H1 (cell line): ENCODE data around the gene C19orf53. TPM values are rescaled to one million over a fixed set of nuclear protein-coding genes. Genes with fewer than 3 reads are reported as not detected.

Source experiments
- BCL11A ChIP-seq, 2 experiments: IDR thresholded peaks; one replicate each; pipeline ENCODE4 v1.6.1; 2011; ENCODE audit warnings: low read depth in 2 of 2, low read length in 2 of 2, mild to moderate bottlenecking in 2 of 2
- CHD1 ChIP-seq: IDR thresholded peaks from 2 replicates; pipeline ENCODE4 v1.6.1; 2012; ENCODE audit warnings: low read depth, low read length, improper control_type of control experiment
- CTBP2 ChIP-seq: IDR thresholded peaks from 2 replicates; pipeline ENCODE4 v1.7.0; 2011; ENCODE audit warnings: borderline replicate concordance, mild to moderate bottlenecking, moderate library complexity, mixed read lengths, low read length; ENCODE audit not compliant: insufficient read depth, insufficient read length
- EZH2 ChIP-seq: fragments of 200-600 bp; sonication (generic); IDR thresholded peaks from 2 replicates; pipeline ENCODE4 v1.7.1; 2012; ENCODE audit warnings: low read depth, mild to moderate bottlenecking, moderate library complexity, low read length, inconsistent platforms; ENCODE audit not compliant: severe bottlenecking
- HDAC6 ChIP-seq: IDR thresholded peaks from one replicate; pipeline ENCODE4 v1.7.1; 2012; ENCODE audit warnings: low read depth, mild to moderate bottlenecking, inconsistent platforms, low read length, moderate library complexity
- NANOG ChIP-seq: IDR thresholded peaks from 2 replicates; pipeline ENCODE4 v1.6.1; 2011; ENCODE audit warnings: low read length, low read depth, mild to moderate bottlenecking, inconsistent platforms; ENCODE audit not compliant: insufficient read depth, poor library complexity, severe bottlenecking
- SIN3A ChIP-seq, 2 experiments: IDR thresholded peaks in 1 of 2; conservative IDR thresholded peaks in 1 of 2; 2 replicates each; pipeline ENCODE4 v1.6.1; 2011 to 2012; ENCODE audit warnings: low read length in 2 of 2, improper control_type of control experiment in 1 of 2, low read depth in 1 of 2, mild to moderate bottlenecking in 1 of 2
- SIRT6 ChIP-seq: IDR thresholded peaks from one replicate; pipeline ENCODE4 v1.7.1; 2012; ENCODE audit warnings: low read length, inconsistent platforms
- SP4 ChIP-seq: IDR thresholded peaks from 2 replicates; pipeline ENCODE4 v1.6.1; 2012; ENCODE audit warnings: low read length, inconsistent platforms
- TAF1 ChIP-seq: IDR thresholded peaks from 2 replicates; pipeline ENCODE4 v1.6.1; 2011; ENCODE audit warnings: mild to moderate bottlenecking, low read depth, low read length
- TCF12 ChIP-seq: IDR thresholded peaks from 2 replicates; pipeline ENCODE4 v1.6.1; 2011; ENCODE audit warnings: low read depth, mild to moderate bottlenecking, low read length
- polyA plus RNA-seq, 7 experiments: library from polyadenylated mRNA; depleted of rRNA in 3 of 7; stranded (reverse) in 5 of 7; unstranded in 2 of 7; fragments of >200 nt in 5 of 7; fragments of 200-250 nt in 2 of 7; gene quantifications; 1 replicate in 5 of 7; 2 replicates in 1 of 7; 4 replicates in 1 of 7; pipeline versions ENCODE4 v1.2.1 to v1.2.3, GENCODE V29; 2011 to 2013; ENCODE audit warnings: missing spikeins in 2 of 7, mixed read lengths in 2 of 7
- total RNA-seq: library from RNA; stranded (reverse); fragmentation: NEBNext Ultra II Directional; extraction: Animal tissue kit (Norgen Biotek cat#: 25700); gene quantifications from 2 replicates; pipeline ENCODE4 v1.2.1, GENCODE V29; 2021
- TF ChIP-seq, protein P1 (sequence below): fragments of 300-600 bp; sonication (generic); IDR thresholded peaks from 2 replicates; pipeline ENCODE4 v1.7.1; 2012; ENCODE audit warnings: low read length, moderate library complexity, mild to moderate bottlenecking, inconsistent platforms; ENCODE audit not compliant: insufficient replicate concordance

C19orf53 gene
- total and polyA plus RNA-seq, 2 of the 8 experiments (the other 6 are each of a cell fraction or from before 2014, with no cell fraction given), result 104 to 169 TPM

GRCh38 chr19:13812544-13812943, 38.3 kb downstream of the C19orf53 start (continued):
- TF ChIP-seq, protein P1, sequence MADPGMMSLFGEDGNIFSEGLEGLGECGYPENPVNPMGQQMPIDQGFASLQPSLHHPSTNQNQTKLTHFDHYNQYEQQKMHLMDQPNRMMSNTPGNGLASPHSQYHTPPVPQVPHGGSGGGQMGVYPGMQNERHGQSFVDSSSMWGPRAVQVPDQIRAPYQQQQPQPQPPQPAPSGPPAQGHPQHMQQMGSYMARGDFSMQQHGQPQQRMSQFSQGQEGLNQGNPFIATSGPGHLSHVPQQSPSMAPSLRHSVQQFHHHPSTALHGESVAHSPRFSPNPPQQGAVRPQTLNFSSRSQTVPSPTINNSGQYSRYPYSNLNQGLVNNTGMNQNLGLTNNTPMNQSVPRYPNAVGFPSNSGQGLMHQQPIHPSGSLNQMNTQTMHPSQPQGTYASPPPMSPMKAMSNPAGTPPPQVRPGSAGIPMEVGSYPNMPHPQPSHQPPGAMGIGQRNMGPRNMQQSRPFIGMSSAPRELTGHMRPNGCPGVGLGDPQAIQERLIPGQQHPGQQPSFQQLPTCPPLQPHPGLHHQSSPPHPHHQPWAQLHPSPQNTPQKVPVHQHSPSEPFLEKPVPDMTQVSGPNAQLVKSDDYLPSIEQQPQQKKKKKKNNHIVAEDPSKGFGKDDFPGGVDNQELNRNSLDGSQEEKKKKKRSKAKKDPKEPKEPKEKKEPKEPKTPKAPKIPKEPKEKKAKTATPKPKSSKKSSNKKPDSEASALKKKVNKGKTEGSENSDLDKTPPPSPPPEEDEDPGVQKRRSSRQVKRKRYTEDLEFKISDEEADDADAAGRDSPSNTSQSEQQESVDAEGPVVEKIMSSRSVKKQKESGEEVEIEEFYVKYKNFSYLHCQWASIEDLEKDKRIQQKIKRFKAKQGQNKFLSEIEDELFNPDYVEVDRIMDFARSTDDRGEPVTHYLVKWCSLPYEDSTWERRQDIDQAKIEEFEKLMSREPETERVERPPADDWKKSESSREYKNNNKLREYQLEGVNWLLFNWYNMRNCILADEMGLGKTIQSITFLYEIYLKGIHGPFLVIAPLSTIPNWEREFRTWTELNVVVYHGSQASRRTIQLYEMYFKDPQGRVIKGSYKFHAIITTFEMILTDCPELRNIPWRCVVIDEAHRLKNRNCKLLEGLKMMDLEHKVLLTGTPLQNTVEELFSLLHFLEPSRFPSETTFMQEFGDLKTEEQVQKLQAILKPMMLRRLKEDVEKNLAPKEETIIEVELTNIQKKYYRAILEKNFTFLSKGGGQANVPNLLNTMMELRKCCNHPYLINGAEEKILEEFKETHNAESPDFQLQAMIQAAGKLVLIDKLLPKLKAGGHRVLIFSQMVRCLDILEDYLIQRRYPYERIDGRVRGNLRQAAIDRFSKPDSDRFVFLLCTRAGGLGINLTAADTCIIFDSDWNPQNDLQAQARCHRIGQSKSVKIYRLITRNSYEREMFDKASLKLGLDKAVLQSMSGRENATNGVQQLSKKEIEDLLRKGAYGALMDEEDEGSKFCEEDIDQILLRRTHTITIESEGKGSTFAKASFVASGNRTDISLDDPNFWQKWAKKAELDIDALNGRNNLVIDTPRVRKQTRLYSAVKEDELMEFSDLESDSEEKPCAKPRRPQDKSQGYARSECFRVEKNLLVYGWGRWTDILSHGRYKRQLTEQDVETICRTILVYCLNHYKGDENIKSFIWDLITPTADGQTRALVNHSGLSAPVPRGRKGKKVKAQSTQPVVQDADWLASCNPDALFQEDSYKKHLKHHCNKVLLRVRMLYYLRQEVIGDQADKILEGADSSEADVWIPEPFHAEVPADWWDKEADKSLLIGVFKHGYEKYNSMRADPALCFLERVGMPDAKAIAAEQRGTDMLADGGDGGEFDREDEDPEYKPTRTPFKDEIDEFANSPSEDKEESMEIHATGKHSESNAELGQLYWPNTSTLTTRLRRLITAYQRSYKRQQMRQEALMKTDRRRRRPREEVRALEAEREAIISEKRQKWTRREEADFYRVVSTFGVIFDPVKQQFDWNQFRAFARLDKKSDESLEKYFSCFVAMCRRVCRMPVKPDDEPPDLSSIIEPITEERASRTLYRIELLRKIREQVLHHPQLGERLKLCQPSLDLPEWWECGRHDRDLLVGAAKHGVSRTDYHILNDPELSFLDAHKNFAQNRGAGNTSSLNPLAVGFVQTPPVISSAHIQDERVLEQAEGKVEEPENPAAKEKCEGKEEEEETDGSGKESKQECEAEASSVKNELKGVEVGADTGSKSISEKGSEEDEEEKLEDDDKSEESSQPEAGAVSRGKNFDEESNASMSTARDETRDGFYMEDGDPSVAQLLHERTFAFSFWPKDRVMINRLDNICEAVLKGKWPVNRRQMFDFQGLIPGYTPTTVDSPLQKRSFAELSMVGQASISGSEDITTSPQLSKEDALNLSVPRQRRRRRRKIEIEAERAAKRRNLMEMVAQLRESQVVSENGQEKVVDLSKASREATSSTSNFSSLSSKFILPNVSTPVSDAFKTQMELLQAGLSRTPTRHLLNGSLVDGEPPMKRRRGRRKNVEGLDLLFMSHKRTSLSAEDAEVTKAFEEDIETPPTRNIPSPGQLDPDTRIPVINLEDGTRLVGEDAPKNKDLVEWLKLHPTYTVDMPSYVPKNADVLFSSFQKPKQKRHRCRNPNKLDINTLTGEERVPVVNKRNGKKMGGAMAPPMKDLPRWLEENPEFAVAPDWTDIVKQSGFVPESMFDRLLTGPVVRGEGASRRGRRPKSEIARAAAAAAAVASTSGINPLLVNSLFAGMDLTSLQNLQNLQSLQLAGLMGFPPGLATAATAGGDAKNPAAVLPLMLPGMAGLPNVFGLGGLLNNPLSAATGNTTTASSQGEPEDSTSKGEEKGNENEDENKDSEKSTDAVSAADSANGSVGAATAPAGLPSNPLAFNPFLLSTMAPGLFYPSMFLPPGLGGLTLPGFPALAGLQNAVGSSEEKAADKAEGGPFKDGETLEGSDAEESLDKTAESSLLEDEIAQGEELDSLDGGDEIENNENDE, result no peak
- no peak for TF ChIP-seq SIN3A (conservative IDR thresholded peaks at IDR 0.05 in 1 of 2, IDR thresholded peaks at IDR 0.05 in 1 of 2; ENCODE audit: low read depth in 1 of 2, low read length in 2 of 2)
- no peak for TF ChIP-seq BCL11A (IDR thresholded peaks at IDR 0.05; ENCODE audit: low read depth in 2 of 2, low read length in 2 of 2)
- no peak for TF ChIP-seq NANOG
- no peak for TF ChIP-seq TAF1
- TF ChIP-seq CTBP2, result no peak
- no peak for TF ChIP-seq SIRT6
- no peak for TF ChIP-seq SP4
- no peak for TF ChIP-seq HDAC6
- TF ChIP-seq EZH2, result no peak
- no peak for TF ChIP-seq CHD1
- no peak for TF ChIP-seq TCF12
